DND-41 (cell line): ENCODE measurements around the gene ANG.

Experiments
- EZH2 ChIP-seq: IDR thresholded peaks from 3 replicates; pipeline ENCODE4 v1.6.1; 2012; ENCODE audit warnings: borderline replicate concordance, low read depth, mild to moderate bottlenecking, moderate library complexity, low read length, inconsistent platforms; ENCODE audit not compliant: severe bottlenecking
- TF ChIP-seq, protein P1 (sequence below): IDR thresholded peaks from 2 replicates; pipeline ENCODE4 v1.5.1; 2012; ENCODE audit warnings: borderline replicate concordance, low read length, moderate library complexity, mild to moderate bottlenecking; ENCODE audit not compliant: poor library complexity, severe bottlenecking; ENCODE audit errors: extremely low read depth

GRCh38 chr14:20659336-20659735 lies 29.2 kb upstream of the ANG start:
- TF ChIP-seq, protein P1, sequence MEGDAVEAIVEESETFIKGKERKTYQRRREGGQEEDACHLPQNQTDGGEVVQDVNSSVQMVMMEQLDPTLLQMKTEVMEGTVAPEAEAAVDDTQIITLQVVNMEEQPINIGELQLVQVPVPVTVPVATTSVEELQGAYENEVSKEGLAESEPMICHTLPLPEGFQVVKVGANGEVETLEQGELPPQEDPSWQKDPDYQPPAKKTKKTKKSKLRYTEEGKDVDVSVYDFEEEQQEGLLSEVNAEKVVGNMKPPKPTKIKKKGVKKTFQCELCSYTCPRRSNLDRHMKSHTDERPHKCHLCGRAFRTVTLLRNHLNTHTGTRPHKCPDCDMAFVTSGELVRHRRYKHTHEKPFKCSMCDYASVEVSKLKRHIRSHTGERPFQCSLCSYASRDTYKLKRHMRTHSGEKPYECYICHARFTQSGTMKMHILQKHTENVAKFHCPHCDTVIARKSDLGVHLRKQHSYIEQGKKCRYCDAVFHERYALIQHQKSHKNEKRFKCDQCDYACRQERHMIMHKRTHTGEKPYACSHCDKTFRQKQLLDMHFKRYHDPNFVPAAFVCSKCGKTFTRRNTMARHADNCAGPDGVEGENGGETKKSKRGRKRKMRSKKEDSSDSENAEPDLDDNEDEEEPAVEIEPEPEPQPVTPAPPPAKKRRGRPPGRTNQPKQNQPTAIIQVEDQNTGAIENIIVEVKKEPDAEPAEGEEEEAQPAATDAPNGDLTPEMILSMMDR, result no peak
- no peak for TF ChIP-seq EZH2
